GM23338 (cell line): Measurements from ENCODE around the gene KIF15. TPM values are rescaled to one million over a fixed set of nuclear protein-coding genes. Genes with fewer than 3 reads are reported as not detected.

Experiments used
- ATAC-seq: fragments of 200-7000 bp; cut with Tn5 transposase; 3 replicates; pipeline ENCODE4 v1.9.1; 2020
- DNase-seq: peaks from one replicate; pipeline ENCODE4 v3.0.0-alpha.2; 2015; ENCODE audit warnings: low spot score
- H2AFZ ChIP-seq: fragments of 200-600 bp; sonication (generic); 2 replicates; pipeline ENCODE4 v1.8.0; 2016; ENCODE audit warnings: antibody characterized with exemption, mild to moderate bottlenecking, moderate library complexity
- H3F3A ChIP-seq: fragments of 200-600 bp; sonication (generic); replicated peaks from 2 replicates; pipeline ENCODE4 v1.8.0; 2017; ENCODE audit warnings: antibody characterized with exemption, mixed run types, low read depth
- H3K27ac ChIP-seq: fragments of 200-600 bp; sonication (generic); 2 replicates; pipeline ENCODE4 v1.6.1; 2016; ENCODE audit warnings: low read depth
- H3K27me3 ChIP-seq: fragments of 200-600 bp; sonication (generic); 2 replicates; pipeline ENCODE4 v1.8.0; 2016; ENCODE audit warnings: mild to moderate bottlenecking, mixed run types, moderate library complexity; ENCODE audit not compliant: insufficient read depth
- H3K36me3 ChIP-seq: fragments of 200-600 bp; sonication (generic); 2 replicates; pipeline ENCODE4 v1.8.0; 2016; ENCODE audit warnings: mild to moderate bottlenecking; ENCODE audit not compliant: insufficient read depth
- H3K4me1 ChIP-seq: fragments of 200-600 bp; sonication (generic); 2 replicates; pipeline ENCODE4 v1.8.0; 2016; ENCODE audit warnings: mild to moderate bottlenecking, moderate library complexity; ENCODE audit not compliant: insufficient read depth
- H3K4me2 ChIP-seq: fragments of 200-600 bp; sonication (generic); 2 replicates; pipeline ENCODE4 v1.7.1; 2017; ENCODE audit warnings: mixed run types
- H3K4me3 ChIP-seq: fragments of 200-600 bp; sonication (generic); 2 replicates; pipeline ENCODE4 v1.6.1; 2016; ENCODE audit warnings: mixed run types
- H3K79me2 ChIP-seq: fragments of 200-600 bp; sonication (generic); replicated peaks from 2 replicates; pipeline ENCODE4 v1.8.0; 2017; ENCODE audit warnings: mild to moderate bottlenecking; ENCODE audit not compliant: insufficient read depth
- H3K9me2 ChIP-seq: fragments of 200-600 bp; sonication (generic); 2 replicates; pipeline ENCODE4 v1.8.0; 2017; ENCODE audit not compliant: insufficient read depth
- H4K20me1 ChIP-seq: fragments of 200-600 bp; sonication (generic); replicated peaks from 2 replicates; pipeline ENCODE4 v1.8.0; 2017; ENCODE audit warnings: mild to moderate bottlenecking; ENCODE audit not compliant: insufficient read depth
- H3K27ac Mint-ChIP-seq: 2 replicates; pipeline ENCODE4 v1.8.0; 2020; ENCODE audit warnings: inconsistent platforms, mild to moderate bottlenecking, moderate library complexity, mixed read lengths
- H3K27me3 Mint-ChIP-seq: 3 replicates; pipeline ENCODE4 v1.8.0; 2022; ENCODE audit warnings: low read depth, mild to moderate bottlenecking, moderate library complexity, mixed read lengths, inconsistent platforms; ENCODE audit not compliant: insufficient read depth, poor library complexity
- H3K36me3 Mint-ChIP-seq: 3 replicates; pipeline ENCODE4 v1.8.0; 2021; ENCODE audit warnings: low read depth, mild to moderate bottlenecking, inconsistent platforms, moderate library complexity, mixed read lengths
- H3K4me1 Mint-ChIP-seq: 3 replicates; pipeline ENCODE4 v1.8.0; 2020; ENCODE audit warnings: mild to moderate bottlenecking, inconsistent platforms, mixed read lengths
- H3K4me3 Mint-ChIP-seq: 3 replicates; pipeline ENCODE4 v1.8.0; 2021; ENCODE audit warnings: moderate library complexity, mild to moderate bottlenecking, inconsistent platforms, mixed read lengths
- H3K9me3 Mint-ChIP-seq: 3 replicates; pipeline ENCODE4 v1.8.0; 2020; ENCODE audit warnings: moderate library complexity, mild to moderate bottlenecking, inconsistent platforms, mixed read lengths
- CREB1 ChIP-seq: fragments of 250-450 bp; sonication (Bioruptor Pico); IDR thresholded peaks from 2 replicates; pipeline ENCODE4 v1.5.0; 2020; ENCODE audit warnings: low read depth, mild to moderate bottlenecking, moderate library complexity
- CTCF ChIP-seq, 2 experiments: fragments of 200-600 bp in 1 of 2; sonication (generic) in 1 of 2; conservative IDR thresholded peaks; 2 replicates each; pipeline versions ENCODE4 v1.5.1 to v1.6.1; 2016 to 2017; ENCODE audit warnings: antibody characterized with exemption in 2 of 2, low read depth in 2 of 2, mild to moderate bottlenecking in 2 of 2, moderate library complexity in 1 of 2
- ETS1 ChIP-seq: IDR thresholded peaks from 2 replicates; pipeline ENCODE4 v1.6.1; 2016; ENCODE audit warnings: antibody characterized with exemption
- EZH2 ChIP-seq: fragments of 200-600 bp; sonication (generic); IDR thresholded peaks from one replicate; pipeline ENCODE4 v1.8.0; 2017; ENCODE audit warnings: antibody characterized with exemption, mild to moderate bottlenecking, low read depth; ENCODE audit not compliant: unreplicated experiment
- EZH2phosphoT487 ChIP-seq: fragments of 200-600 bp; sonication (generic); IDR thresholded peaks from one replicate; pipeline ENCODE4 v1.8.1; 2018; ENCODE audit warnings: antibody characterized with exemption; ENCODE audit not compliant: unreplicated experiment
- JUNB ChIP-seq: IDR thresholded peaks from one replicate; pipeline ENCODE4 v1.6.1; 2016; ENCODE audit warnings: antibody characterized with exemption; ENCODE audit not compliant: unreplicated experiment
- NANOG ChIP-seq: IDR thresholded peaks from 2 replicates; pipeline ENCODE4 v1.6.1; 2016; ENCODE audit warnings: antibody characterized with exemption, borderline replicate concordance
- POLR2AphosphoS5 ChIP-seq: IDR thresholded peaks from 2 replicates; pipeline ENCODE4 v1.6.1; 2016; ENCODE audit warnings: antibody characterized with exemption, low read depth
- REST ChIP-seq: IDR thresholded peaks from one replicate; pipeline ENCODE4 v1.6.1; 2018; ENCODE audit warnings: antibody characterized with exemption; ENCODE audit not compliant: unreplicated experiment
- STAT1 ChIP-seq: IDR thresholded peaks from one replicate; pipeline ENCODE4 v1.6.1; 2016; ENCODE audit warnings: antibody characterized with exemption; ENCODE audit not compliant: unreplicated experiment
- ZNF114 ChIP-seq: fragments of 250-450 bp; sonication (Bioruptor Pico); IDR thresholded peaks from 2 replicates; pipeline ENCODE4 v1.5.0; 2020; ENCODE audit warnings: mild to moderate bottlenecking, moderate library complexity
- ZNF331 ChIP-seq: fragments of 250-450 bp; sonication (Bioruptor Pico); IDR thresholded peaks from 2 replicates; pipeline ENCODE4 v1.5.0; 2020; ENCODE audit warnings: low read depth, mild to moderate bottlenecking, moderate library complexity
- ZNF462 ChIP-seq: fragments of 250-450 bp; sonication (Bioruptor Pico); IDR thresholded peaks from 2 replicates; pipeline ENCODE4 v1.5.0; 2020; ENCODE audit warnings: mild to moderate bottlenecking, moderate library complexity
- polyA plus RNA-seq: library from polyadenylated mRNA; unstranded; fragments of >200 nt; fragmentation: Nextera tagmentation; extraction: Ambion mirVana; gene quantifications from 2 replicates; pipeline ENCODE4 v1.2.1, GENCODE V29; 2016
- total RNA-seq: library from RNA; depleted of rRNA; stranded (reverse); fragments of >200 nt; shearing (Covaris generic); gene quantifications from 2 replicates; pipeline ENCODE4 v1.2.3, GENCODE V29; 2014

The KIF15 gene
- total and polyA plus RNA-seq, 2 experiments from 2014 or later: 21.2 to 25.8 TPM

GRCh38 chr3:44722103-44722401 lies 39.5 kb upstream of the KIF15 start:
- H3K4me2 ChIP-seq: no peak overlapping the region
- no peaks in the 10 kb centered on the region for H3K79me2 ChIP-seq
- no peaks in the 10 kb centered on the region for H3F3A ChIP-seq
- no peak overlapping the region for H3K27ac ChIP-seq
- DNase-seq: no peak
- no peak for ATAC-seq
- H3K4me3 Mint-ChIP-seq: no peak overlapping the region
- peaks cover 46% of the 10 kb centered on the region for H3K36me3 ChIP-seq
- H3K4me3 ChIP-seq: no peak overlapping the region
- H3K4me1 Mint-ChIP-seq: no peaks in the 10 kb centered on the region
- TF ChIP-seq REST (no peak), POLR2AphosphoS5 (no peak), JUNB (no peak), CREB1 (CRISPR knock-in tag) (no peak), ZNF331 (CRISPR knock-in tag) (no peak), ZNF462 (CRISPR knock-in tag) (no peak), ETS1 (no peak), ZNF114 (CRISPR knock-in tag) (no peak), STAT1 (no peak), EZH2 (no peak), CTCF (conservative IDR thresholded peaks at IDR 0.05; ENCODE audit: low read depth in 2 of 2) (no peak), EZH2phosphoT487 (no peak), NANOG (no peak)
- H4K20me1 ChIP-seq: no peaks in the 10 kb centered on the region
- no peak overlapping the region for H2AFZ ChIP-seq
- no peaks in the 10 kb centered on the region for H3K9me2 ChIP-seq
- H3K27me3 ChIP-seq: no peaks in the 10 kb centered on the region
- no peak overlapping the region for H3K27ac Mint-ChIP-seq
- peaks cover 93% of the 10 kb centered on the region for H3K9me3 Mint-ChIP-seq
- no peaks in the 10 kb centered on the region for H3K4me1 ChIP-seq
- H3K27me3 Mint-ChIP-seq: peaks cover 7% of the 10 kb centered on the region
- peaks cover 87% of the 10 kb centered on the region for H3K36me3 Mint-ChIP-seq
